Liver (tissue), 3 donors: ENCODE results near the gene RAB1A.
"Not testable (repeated sequence)": the region's sequence is repeated elsewhere in the genome, so short reads cannot be mapped to it uniquely, and the experiment has no call there.

Experiments
- CTCF ChIP-seq: fragments of 150-350 bp; IDR thresholded peaks from 2 replicates; pipeline ENCODE4 v1.5.1; 2017; ENCODE audit warnings: improper control_type of control experiment, low read depth, low read length; ENCODE audit not compliant: missing input control
- JUND ChIP-seq, 2 donors: IDR thresholded peaks; 2 replicates each; pipeline ENCODE4 v1.6.1; 2016; ENCODE audit warnings: antibody characterized with exemption in 2 of 2
- RAD21 ChIP-seq, 2 donors: IDR thresholded peaks; 2 replicates each; pipeline ENCODE4 v1.6.1; 2016; ENCODE audit warnings: antibody characterized with exemption in 2 of 2, mild to moderate bottlenecking in 2 of 2
- SP1 ChIP-seq: IDR thresholded peaks from 2 replicates; pipeline ENCODE4 v1.6.1; 2018; ENCODE audit warnings: antibody characterized with exemption, mild to moderate bottlenecking
- TAF1 ChIP-seq: conservative IDR thresholded peaks from 2 replicates; pipeline ENCODE4 v1.6.1; 2016; ENCODE audit warnings: antibody characterized with exemption, mild to moderate bottlenecking
- TF ChIP-seq, protein P1 (sequence below): IDR thresholded peaks from 2 replicates; pipeline ENCODE4 v1.6.1; 2016; ENCODE audit warnings: antibody characterized with exemption
- donor health status: healthy.
- donor health status: healthy.

- TF ChIP-seq, protein P1, sequence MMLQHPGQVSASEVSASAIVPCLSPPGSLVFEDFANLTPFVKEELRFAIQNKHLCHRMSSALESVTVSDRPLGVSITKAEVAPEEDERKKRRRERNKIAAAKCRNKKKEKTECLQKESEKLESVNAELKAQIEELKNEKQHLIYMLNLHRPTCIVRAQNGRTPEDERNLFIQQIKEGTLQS: not testable (repeated sequence)
- TF ChIP-seq CTCF; JUND (IDR thresholded peaks at IDR 0.05); TAF1; RAD21 (IDR thresholded peaks at IDR 0.05); SP1: not testable (repeated sequence)
These were observed 3.0 kb upstream of the RAB1A start for GRCh38 chr2:65132930-65133329.
